H1 (cell line): ENCODE measurements around the gene ITGA5. TPM values are rescaled to one million over a fixed set of nuclear protein-coding genes. Genes with fewer than 3 reads are reported as not detected.

Source experiments
- CTCF ChIA-PET: fragments of 300-600 bp; sonication (Branson Sonifier 250); formaldehyde crosslinking; loops from one replicate; lab custom pipeline; 2021; ENCODE audit not compliant: partially characterized antibody; lab: Charles Lee
- POLR2A ChIA-PET: fragments of 300-600 bp; sonication (Branson Sonifier 250); formaldehyde crosslinking; loops from one replicate; lab custom pipeline; 2021; ENCODE audit warnings: inconsistent platforms; ENCODE audit not compliant: partially characterized antibody; lab: Charles Lee
- DNase-seq, 2 experiments: peaks; one replicate each; pipeline versions ENCODE4 v3.0.0 to v3.0.0-alpha.2; 2010 to 2022; ENCODE audit warnings: low spot score in 2 of 2, low read depth in 1 of 2, mixed read lengths in 1 of 2
- FAIRE-seq: peaks from 2 replicates; lab custom pipeline; 2011; peaks lifted over from hg19 to GRCh38; lab: Jason Lieb, UNC
- H2AFZ ChIP-seq: 2 replicates; pipeline ENCODE4 v1.8.1; 2012; ENCODE audit warnings: low read length, inconsistent platforms
- H2AK5ac ChIP-seq: 2 replicates; pipeline ENCODE4 v1.6.1; 2013; ENCODE audit warnings: low read depth, low read length
- H2BK120ac ChIP-seq: replicated peaks from 2 replicates; pipeline ENCODE3; 2013; ENCODE audit warnings: low read depth, low read length, inconsistent platforms
- H2BK12ac ChIP-seq: 2 replicates; pipeline ENCODE4 v1.6.1; 2013; ENCODE audit warnings: low read depth, low read length
- H2BK15ac ChIP-seq: 2 replicates; pipeline ENCODE4 v1.6.1; 2013; ENCODE audit warnings: low read length
- H2BK20ac ChIP-seq: 2 replicates; pipeline ENCODE4 v1.6.1; 2013; ENCODE audit warnings: low read length
- H2BK5ac ChIP-seq: 2 replicates; pipeline ENCODE4 v1.6.1; 2013; ENCODE audit warnings: low read depth, low read length
- H3K14ac ChIP-seq: 2 replicates; pipeline ENCODE4 v1.6.1; 2013; ENCODE audit warnings: inconsistent platforms; ENCODE audit not compliant: insufficient read length
- H3K18ac ChIP-seq: 2 replicates; pipeline ENCODE4 v1.6.1; 2013; ENCODE audit warnings: low read length; ENCODE audit errors: extremely low read depth
- H3K23ac ChIP-seq: 2 replicates; pipeline ENCODE4 v1.6.1; 2013; ENCODE audit warnings: inconsistent platforms; ENCODE audit not compliant: insufficient read length
- H3K23me2 ChIP-seq: 2 replicates; pipeline ENCODE4 v1.6.1; 2013; ENCODE audit warnings: low read depth, low read length
- H3K27ac ChIP-seq: 2 replicates; pipeline ENCODE4 v1.6.1; 2011; ENCODE audit warnings: low read depth, low read length, inconsistent platforms
- H3K27me3 ChIP-seq, 4 experiments: replicated peaks in 1 of 4; 1 replicate in 1 of 4; 2 replicates in 3 of 4; pipeline versions ENCODE4 v1.6.1 to v1.8.1; 2011 to 2013; ENCODE audit warnings: low read length in 3 of 4, mild to moderate bottlenecking in 3 of 4, inconsistent platforms in 2 of 4, mixed read lengths in 2 of 4, moderate library complexity in 1 of 4; ENCODE audit not compliant: control insufficient read depth in 3 of 4, insufficient read depth in 3 of 4; ENCODE audit errors: extremely low read depth in 1 of 4
- H3K36me3 ChIP-seq, 4 experiments: 2 replicates each; pipeline versions ENCODE4 v1.6.1 to v1.8.1; 2011 to 2013; ENCODE audit warnings: mild to moderate bottlenecking in 4 of 4, low read length in 3 of 4, moderate library complexity in 2 of 4, control low read depth in 1 of 4, inconsistent platforms in 1 of 4; ENCODE audit not compliant: insufficient read depth in 4 of 4, control insufficient read depth in 2 of 4
- H3K4ac ChIP-seq: replicated peaks from 2 replicates; pipeline ENCODE3; 2013; ENCODE audit warnings: low read length, low read depth, mixed read lengths, inconsistent platforms; ENCODE audit not compliant: insufficient read length
- H3K4me1 ChIP-seq, 4 experiments: replicated peaks in 1 of 4; 1 replicate in 1 of 4; 2 replicates in 3 of 4; pipeline versions ENCODE4 v1.6.1 to v1.8.1; 2011 to 2013; ENCODE audit warnings: low read length in 3 of 4, inconsistent platforms in 2 of 4, mixed read lengths in 1 of 4; ENCODE audit not compliant: insufficient read depth in 4 of 4, control insufficient read depth in 3 of 4
- H3K4me2 ChIP-seq, 2 experiments: 2 replicates each; pipeline versions ENCODE4 v1.6.1 to v1.8.1; 2011 to 2013; ENCODE audit warnings: low read depth in 2 of 2, low read length in 2 of 2, control low read depth in 1 of 2, inconsistent platforms in 1 of 2, mild to moderate bottlenecking in 1 of 2; ENCODE audit not compliant: insufficient read depth in 1 of 2
- H3K4me3 ChIP-seq, 4 experiments: fragments of 200-600, 300-600 bp in 1 of 4; sonication (generic), shearing (Covaris generic), sonication (Bioruptor Twin) in 1 of 4; 2 replicates each; pipeline versions ENCODE4 v1.5.1 to v1.8.1; 2011 to 2016; ENCODE audit warnings: low read length in 4 of 4, low read depth in 3 of 4, control low read depth in 2 of 4, inconsistent platforms in 2 of 4, mild to moderate bottlenecking in 2 of 4, mixed read lengths in 1 of 4, moderate library complexity in 1 of 4; ENCODE audit not compliant: insufficient read depth in 2 of 4; ENCODE audit errors: extremely low read depth in 1 of 4
- H3K56ac ChIP-seq: replicated peaks from 2 replicates; pipeline ENCODE3; 2013; ENCODE audit warnings: low read depth, mild to moderate bottlenecking, mixed read lengths, low read length, inconsistent platforms; ENCODE audit not compliant: insufficient read length
- H3K79me1 ChIP-seq: 2 replicates; pipeline ENCODE4 v1.6.1; 2013; ENCODE audit warnings: low read depth, low read length, control low read depth
- H3K79me2 ChIP-seq, 2 experiments: 2 replicates each; pipeline versions ENCODE4 v1.6.1 to v1.8.1; 2012 to 2013; ENCODE audit warnings: low read length in 2 of 2, mild to moderate bottlenecking in 2 of 2, inconsistent platforms in 1 of 2; ENCODE audit not compliant: insufficient read depth in 2 of 2, control insufficient read depth in 1 of 2
- H3K9ac ChIP-seq, 4 experiments: replicated peaks in 1 of 4; 1 replicate in 1 of 4; 2 replicates in 3 of 4; pipeline versions ENCODE4 v1.6.1 to v1.8.1; 2011 to 2013; ENCODE audit warnings: low read depth in 3 of 4, low read length in 3 of 4, control low read depth in 2 of 4, mild to moderate bottlenecking in 2 of 4, moderate library complexity in 2 of 4, inconsistent platforms in 1 of 4; ENCODE audit errors: extremely low read depth in 1 of 4
- H3K9me3 ChIP-seq, 2 experiments: 2 replicates each; pipeline versions ENCODE4 v1.6.1 to v1.8.1; 2012 to 2013; ENCODE audit warnings: mild to moderate bottlenecking in 2 of 2, moderate library complexity in 2 of 2, control low read depth in 1 of 2, inconsistent platforms in 1 of 2, low read depth in 1 of 2, low read length in 1 of 2, mixed read lengths in 1 of 2; ENCODE audit not compliant: insufficient read depth in 2 of 2
- H4K20me1 ChIP-seq, 2 experiments: replicated peaks in 1 of 2; 2 replicates each; pipeline versions ENCODE3 to v1.8.1; 2011 to 2013; ENCODE audit warnings: inconsistent platforms in 2 of 2, low read length in 2 of 2, mild to moderate bottlenecking in 1 of 2; ENCODE audit not compliant: insufficient read depth in 2 of 2, control insufficient read depth in 1 of 2
- H4K5ac ChIP-seq: 2 replicates; pipeline ENCODE4 v1.6.1; 2013; ENCODE audit warnings: low read length, low read depth, mixed read lengths, inconsistent platforms; ENCODE audit not compliant: insufficient read length
- H4K8ac ChIP-seq: 2 replicates; pipeline ENCODE4 v1.8.0; 2013; ENCODE audit warnings: mild to moderate bottlenecking, moderate library complexity, low read length, inconsistent platforms; ENCODE audit not compliant: insufficient read depth; ENCODE audit errors: extremely low read depth
- H4K91ac ChIP-seq: replicated peaks from 2 replicates; pipeline ENCODE3; 2013; ENCODE audit warnings: low read length, mixed read lengths, inconsistent platforms; ENCODE audit not compliant: insufficient read length
- CREB1 ChIP-seq: IDR thresholded peaks from 2 replicates; pipeline ENCODE4 v1.6.1; 2012; ENCODE audit warnings: inconsistent platforms
- CTCF ChIP-seq, 3 experiments: IDR thresholded peaks; 1 replicate in 2 of 3; 2 replicates in 1 of 3; pipeline versions ENCODE4 v1.5.1 to v1.6.1; 2011; ENCODE audit warnings: low read length in 3 of 3, mild to moderate bottlenecking in 3 of 3, inconsistent platforms in 2 of 3, low read depth in 1 of 3, moderate library complexity in 1 of 3; ENCODE audit not compliant: insufficient read depth in 1 of 3; ENCODE audit errors: control extremely low read depth in 1 of 3
- EP300 ChIP-seq, 2 experiments: IDR thresholded peaks; 1 replicate in 1 of 2; 2 replicates in 1 of 2; pipeline ENCODE4 v1.6.1; 2011 to 2012; ENCODE audit warnings: low read depth in 2 of 2, low read length in 2 of 2, mild to moderate bottlenecking in 2 of 2, borderline replicate concordance in 1 of 2, inconsistent platforms in 1 of 2, moderate library complexity in 1 of 2
- MAFK ChIP-seq: IDR thresholded peaks from 2 replicates; pipeline ENCODE4 v1.6.1; 2012; ENCODE audit warnings: low read depth, mild to moderate bottlenecking, improper control_type of control experiment, low read length
- SIN3A ChIP-seq, 2 experiments: IDR thresholded peaks in 1 of 2; conservative IDR thresholded peaks in 1 of 2; 2 replicates each; pipeline ENCODE4 v1.6.1; 2011 to 2012; ENCODE audit warnings: low read length in 2 of 2, improper control_type of control experiment in 1 of 2, low read depth in 1 of 2, mild to moderate bottlenecking in 1 of 2
- SP2 ChIP-seq: IDR thresholded peaks from 2 replicates; pipeline ENCODE4 v1.6.1; 2012; ENCODE audit warnings: mild to moderate bottlenecking, low read length, inconsistent platforms
- WGBS, 2 experiments: shearing (Covaris generic) in 1 of 2; methylation state at CpG; one replicate each; pipeline versions ENCODE4 v1.1.6 to v1.1.7; 2013 to 2015; ENCODE audit warnings: low lambda C conversion rate in 2 of 2, mixed read lengths in 2 of 2, inconsistent platforms in 1 of 2, low coverage in 1 of 2, missing lambda C conversion rate in 1 of 2; ENCODE audit not compliant: insufficient replicate concordance in 2 of 2, insufficient coverage in 1 of 2, insufficient read length in 1 of 2; ENCODE audit errors: extremely low coverage in 1 of 2, missing lambda C conversion rate in 1 of 2; 5-methylcytosine and 5-hydroxymethylcytosine counted together
- polyA plus RNA-seq, 7 experiments: library from polyadenylated mRNA; depleted of rRNA in 3 of 7; stranded (reverse) in 5 of 7; unstranded in 2 of 7; fragments of >200 nt in 5 of 7; fragments of 200-250 nt in 2 of 7; gene quantifications; 1 replicate in 5 of 7; 2 replicates in 1 of 7; 4 replicates in 1 of 7; pipeline versions ENCODE4 v1.2.1 to v1.2.3, GENCODE V29; 2011 to 2013; ENCODE audit warnings: missing spikeins in 2 of 7, mixed read lengths in 2 of 7
- total RNA-seq: library from RNA; stranded (reverse); fragmentation: NEBNext Ultra II Directional; extraction: Animal tissue kit (Norgen Biotek cat#: 25700); gene quantifications from 2 replicates; pipeline ENCODE4 v1.2.1, GENCODE V29; 2021

Gene ITGA5
- total and polyA plus RNA-seq, 2 of the 8 experiments (the other 6 are each of a cell fraction or from before 2014, with no cell fraction given): 11.6 to 19.4 TPM

GRCh38 chr12:54377797-54378515, 41.1 kb downstream of the ITGA5 start:
- peaks cover 0 to 3% (median 1%) of the 10 kb centered on the region in 4 experiments; a peak in 2 of 7 replicates for H3K27me3 ChIP-seq
- H3K4ac ChIP-seq: no peak overlapping the region
- ChIA-PET POLR2A (interaction anchor here (1.3 to 2.4 kb wide), 5 partner anchors 14 to 162 kb away, joined by 3 to 14 read pairs (median 5); partner anchors contain the start of genes CBX5 and HNRNPA1), CTCF (interaction anchor here (1.1 to 10.5 kb wide), 19 partner anchors 6 to 354 kb away, joined by 3 to 168 read pairs (median 20); partner anchors contain the start of gene NFE2)
- WGBS, 2 experiments: 86% methylated on average over 6 of the region's 6 CpGs; no CpG with 5 or more reads in 1 of the 2 experiments
- H2AFZ ChIP-seq: no peak overlapping the region
- DNase-seq: no peak
- peaks cover 2% of the 10 kb centered on the region; the same call in 1 of the 2 replicates for H3K23me2 ChIP-seq
- no peak overlapping the region for H2BK15ac ChIP-seq
- no peaks in the 10 kb centered on the region for H3K79me2 ChIP-seq
- H4K91ac ChIP-seq: no peak overlapping the region
- H3K27ac ChIP-seq: no peak overlapping the region
- TF ChIP-seq SIN3A (conservative IDR thresholded peaks at IDR 0.05 in 1 of 2, IDR thresholded peaks at IDR 0.05 in 1 of 2; ENCODE audit: low read depth in 1 of 2, low read length in 2 of 2) (no peak), EP300 (IDR thresholded peaks at IDR 0.05; ENCODE audit: borderline replicate concordance in 1 of 2, low read depth in 2 of 2, low read length in 2 of 2) (no peak), SP2 (no peak), CREB1 (no peak), CTCF (IDR thresholded peaks at IDR 0.05; ENCODE audit: control extremely low read depth in 1 of 3, insufficient read depth in 1 of 3, low read depth in 1 of 3, low read length in 3 of 3) (no peak), MAFK (no peak)
- TF ChIP-seq, all 59 proteins: peak for 0
- Histone ChIP-seq H2BK120ac (no peak overlapping the region), H3K79me1 (0 out of 2 replicates have a peak, but pooled peaks cover 2% of the 10 kb centered on the region), H3K36me3 (peaks cover 0 to 12% (median 7%) of the 10 kb centered on the region in 4 experiments; a peak in 5 of 8 replicates), H3K56ac (no peak overlapping the region), H4K5ac (no peak overlapping the region), H2BK5ac (no peak overlapping the region), H3K9me3 (no peaks in the 10 kb centered on the region), H4K20me1 (peaks cover 10 to 11% of the 10 kb centered on the region in 2 experiments), H3K4me1 (peaks cover 0 to 11% (median 7%) of the 10 kb centered on the region in 4 experiments; a peak in 5 of 7 replicates), H3K18ac (no peak overlapping the region), H3K4me2 (peak overlapping the region; percentile 1 to 84; a peak in 2 of 4 replicates), H2AK5ac (no peak overlapping the region), H3K4me3 (peak overlapping the region in 1 of 4 experiments; percentile 54; a peak in 1 of 8 replicates), H2BK12ac (no peak overlapping the region), H4K8ac (no peak overlapping the region; the same call in 1 of the 2 replicates), H2BK20ac (no peak overlapping the region), H3K9ac (no peak overlapping the region), H3K14ac (no peak overlapping the region), H3K23ac (no peak overlapping the region)
- FAIRE-seq: no peak
